AG04449 (cell line): Measurements from ENCODE around the gene DUOX1.

ENCODE experiments used
- CTCF ChIA-PET: fragments of 350-600 bp; formaldehyde crosslinking; extraction: SDS; loops from one replicate; lab custom pipeline; 2021; ENCODE audit warnings: antibody characterized with exemption; lab: Yijun Ruan, JAX
- POLR2A ChIA-PET: fragments of 400-600, 350-600 bp; formaldehyde crosslinking; extraction: SDS; loops from one replicate; lab custom pipeline; 2020; ENCODE audit warnings: antibody characterized with exemption, inconsistent platforms; lab: Yijun Ruan, JAX
- DNase-seq: peaks from one replicate; pipeline ENCODE4 v3.0.0-alpha.2; 2010; ENCODE audit warnings: low read depth, low spot score
- H3K4me3 ChIP-seq: 2 replicates; pipeline ENCODE4 v1.5.1; 2011; ENCODE audit warnings: low read depth, mild to moderate bottlenecking, control low read depth, low read length
- CTCF ChIP-seq: IDR thresholded peaks from one replicate; pipeline ENCODE4 v1.5.1; 2011; ENCODE audit warnings: mild to moderate bottlenecking, moderate library complexity, low read length, control low read depth, inconsistent platforms; ENCODE audit not compliant: insufficient read depth; ENCODE audit errors: missing control alignments

The DUOX1 gene

GRCh38 chr15:45112143-45112590, 17.6 kb upstream of the DUOX1 start:
- H3K4me3 ChIP-seq = no peak overlapping the region
- DNase-seq = no peak
- POLR2A ChIA-PET = no interaction called here
- CTCF ChIA-PET = interaction anchor here (1.0 to 2.7 kb wide), 2 partner anchors 9 to 15 kb away, joined by 3 to 16 read pairs; no protein-coding TSS in a partner anchor
- TF ChIP-seq CTCF = no peak

GRCh38 chr15:45112591-45113379, 17.0 kb upstream of the DUOX1 start:
- no peak for TF ChIP-seq CTCF
- DNase-seq = no peak
- CTCF ChIA-PET = interaction anchor here (1.0 to 2.8 kb wide), 4 partner anchors 9 to 93 kb away, joined by 3 to 16 read pairs (median 9); no protein-coding TSS in a partner anchor
- POLR2A ChIA-PET = interaction anchor here (0.5 kb wide), 1 partner anchor 375 kb away, joined by 3 read pairs; no protein-coding TSS in a partner anchor
- H3K4me3 ChIP-seq = no peak overlapping the region

GRCh38 chr15:45113380-45113990, 16.3 kb upstream of the DUOX1 start:
- ChIA-PET CTCF (interaction anchor here (1.3 to 2.8 kb wide), 4 partner anchors 8 to 92 kb away, joined by 3 to 16 read pairs (median 11); no protein-coding TSS in a partner anchor), POLR2A (interaction anchor here (0.5 kb wide), 1 partner anchor 375 kb away, joined by 3 read pairs; no protein-coding TSS in a partner anchor)
- TF ChIP-seq CTCF = no peak
- H3K4me3 ChIP-seq = no peak overlapping the region
- DNase-seq = no peak

GRCh38 chr15:45114076-45114750, 15.6 kb upstream of the DUOX1 start, which contains the start of the genes DUOX2 and DUOXA2:
TSS of gene DUOX2 (minus strand) at chr15:45114172. CDS start at chr15:45113411, 761 bp downstream.
TSS of gene DUOXA2 (plus strand) at chr15:45114326. CDS start at chr15:45114606, 280 bp downstream.
- H3K4me3 ChIP-seq = no peak within 1 kb of the TSS
- DNase-seq = no peak
- CTCF ChIA-PET = interaction anchor here (2.0 to 2.8 kb wide), 2 partner anchors 10 to 13 kb away, joined by 7 to 15 read pairs; no protein-coding TSS in a partner anchor
- no peak for TF ChIP-seq CTCF
- POLR2A ChIA-PET = no interaction called here

GRCh38 chr15:45114751-45115085, 15.1 kb upstream of the DUOX1 start:
- POLR2A ChIA-PET = no interaction called here

More at GRCh38 chr15:45114751-45115085, 15.1 kb upstream of the DUOX1 start:
- no peak for TF ChIP-seq CTCF
- DNase-seq = no peak
- CTCF ChIA-PET = interaction anchor here (2.0 to 2.8 kb wide), 2 partner anchors 10 to 12 kb away, joined by 7 to 15 read pairs; no protein-coding TSS in a partner anchor
- H3K4me3 ChIP-seq = no peak overlapping the region
